ENCODE data around the gene RNF130. TPM values are rescaled to one million over a fixed set of nuclear protein-coding genes. Genes with fewer than 3 reads are reported as not detected.

RNF130 gene
- total RNA-seq, 2 donors from 2014 or later, result 39.7 to 52.1 TPM

- DNase-seq (peak in 1 of 2 donors; percentile 54), ATAC-seq (peak; percentile 97)
- intact Hi-C loops (cut with DNase I, micrococcal nuclease), result loop anchor here in 1 of 2 donors (10.0 kb wide), 1 partner anchor 161 kb away; the partner anchor contains the start of gene RNF130
These were observed 157.4 kb downstream of the RNF130 start for GRCh38 chr5:179914032-179914755.

- DNase-seq (no peak), ATAC-seq (no peak)
- intact Hi-C loops (cut with DNase I, micrococcal nuclease), result loop anchor here in 1 of 2 donors (10.0 kb wide), 1 partner anchor 161 kb away; the partner anchor contains the start of gene RNF130
These were observed 158.1 kb downstream of the RNF130 start for GRCh38 chr5:179913461-179913860.

GRCh38 chr5:179912951-179913350 lies 158.6 kb downstream of the RNF130 start:
- intact Hi-C loops (cut with DNase I, micrococcal nuclease), result loop anchor here in 1 of 2 donors (10.0 kb wide), 1 partner anchor 162 kb away; the partner anchor contains the start of gene RNF130
- ATAC-seq (no peak), DNase-seq (no peak)

GRCh38 chr5:179912386-179912785 lies 159.2 kb downstream of the RNF130 start:
- intact Hi-C loops (cut with DNase I, micrococcal nuclease), result loop anchor here in 1 of 2 donors (10.0 kb wide), 1 partner anchor 162 kb away; the partner anchor contains the start of gene RNF130
- ATAC-seq (no peak), DNase-seq (no peak)

GRCh38 chr5:179909224-179909623 lies 162.3 kb downstream of the RNF130 start:
- ATAC-seq (no peak), DNase-seq (no peak)
- intact Hi-C loops (cut with DNase I, micrococcal nuclease), result no loop called here

- DNase-seq (peak in 1 of 2 donors; percentile 16), ATAC-seq (no peak)
- intact Hi-C loops (cut with DNase I, micrococcal nuclease), result no loop called here
These were observed 163.0 kb downstream of the RNF130 start for GRCh38 chr5:179908528-179908927.

- peak; percentile 84 for ATAC-seq
- intact Hi-C loops (cut with DNase I, micrococcal nuclease), result no loop called here
- DNase-seq, result peak; percentile 53 to 67
These were observed 163.8 kb downstream of the RNF130 start, which contains the start of gene TBC1D9B for GRCh38 chr5:179907556-179908324. Gene TBC1D9B, minus strand, starts transcription at chr5:179907897. Its CDS starts 76 bp downstream, at chr5:179907821.

GRCh38 chr5:179906795-179907555 lies 164.6 kb downstream of the RNF130 start:
- intact Hi-C loops (cut with DNase I, micrococcal nuclease), result no loop called here
- ATAC-seq (peak; percentile 55), DNase-seq (peak in 1 of 2 donors; percentile 50)

GRCh38 chr5:179906294-179906794 lies 165.2 kb downstream of the RNF130 start:
- intact Hi-C loops (cut with DNase I, micrococcal nuclease), result no loop called here
- ATAC-seq (no peak), DNase-seq (no peak)

- intact Hi-C loops (cut with DNase I, micrococcal nuclease), result no loop called here
These were observed 166.4 kb downstream of the RNF130 start for GRCh38 chr5:179905161-179905560.

More at GRCh38 chr5:179905161-179905560, 166.4 kb downstream of the RNF130 start:
- ATAC-seq (no peak), DNase-seq (no peak)

Small RNA genes lying within 50 kb of the gene (microRNA-seq; reads per million reads assigned to microRNA genes)
- 47.5 to 178 reads per million in 2 donors for gene MIR340

Other genes starting within 250 kb of the RNF130 start
- gene MRNIP, start 212.9 kb downstream of the RNF130 start, total RNA-seq, result 10 to 100 TPM; 16.6 to 18.9 TPM
- 100 to 1,000 TPM in 1 of 2 donors, 10 to 100 TPM in 1; 97.8 to 117 TPM for gene TBC1D9B, start 163.9 kb downstream of the RNF130 start, total RNA-seq
- under 1 TPM in 1 of 2 donors, not detected in 1; 0.17 TPM for gene RASGEF1C, start 137.5 kb upstream of the RNF130 start, total RNA-seq
- 10 to 100 TPM; 40.9 to 49.8 TPM for gene MAPK9, start 220.3 kb upstream of the RNF130 start, total RNA-seq